Mesodermal cell (in vitro differentiated cells): ENCODE data around the gene FTO.

Experiments
- H3K27ac ChIP-seq: 2 replicates; pipeline ENCODE4 v1.7.0; 2013; ENCODE audit warnings: mild to moderate bottlenecking, low read depth, low read length, moderate library complexity; ENCODE audit not compliant: severe bottlenecking
- H3K36me3 ChIP-seq: 2 replicates; pipeline ENCODE4 v1.7.1; 2013; ENCODE audit warnings: mild to moderate bottlenecking, low read length, moderate library complexity; ENCODE audit not compliant: control insufficient read depth, insufficient read depth
- H3K4me1 ChIP-seq: one replicate; pipeline ENCODE4 v1.7.1; 2013; ENCODE audit warnings: mild to moderate bottlenecking, low read length; ENCODE audit not compliant: insufficient read depth, control insufficient read depth, poor library complexity, severe bottlenecking
- H3K4me3 ChIP-seq: 2 replicates; pipeline ENCODE4 v1.7.0; 2013; ENCODE audit warnings: low read length, control low read depth, mild to moderate bottlenecking; ENCODE audit not compliant: insufficient read depth, poor library complexity, severe bottlenecking; ENCODE audit errors: extremely low read depth
- H3K9me3 ChIP-seq: 2 replicates; pipeline ENCODE4 v1.7.1; 2013; ENCODE audit warnings: mild to moderate bottlenecking, low read length, moderate library complexity; ENCODE audit not compliant: control insufficient read depth
- WGBS, 2 experiments: methylation state at CpG; one replicate each; pipeline ENCODE4 v1.1.5; 2013; ENCODE audit warnings: missing lambda C conversion rate in 2 of 2; ENCODE audit not compliant: insufficient coverage in 2 of 2; 5-methylcytosine and 5-hydroxymethylcytosine counted together

The FTO gene

GRCh38 chr16:53960954-53961616 is 257.1 kb downstream of the FTO start:
- no peaks in the 10 kb centered on the region for H3K36me3 ChIP-seq
- WGBS, 2 experiments = 85 to 90% methylated on average over 5 of the region's 6 CpGs

GRCh38 chr16:53962041-53962440 is 258.1 kb downstream of the FTO start:
- WGBS, 2 experiments = 100% methylated on average over 1 of the region's 2 CpGs; no CpG with 5 or more reads in 1 of the 2 experiments
- H3K27ac ChIP-seq = no peak overlapping the region
- H3K4me3 ChIP-seq = no peak overlapping the region
- no peaks in the 10 kb centered on the region for H3K4me1 ChIP-seq
- H3K36me3 ChIP-seq = no peaks in the 10 kb centered on the region
- no peaks in the 10 kb centered on the region for H3K9me3 ChIP-seq

More at GRCh38 chr16:53960954-53961616, 257.1 kb downstream of the FTO start:
- no peak overlapping the region for H3K27ac ChIP-seq
- no peaks in the 10 kb centered on the region for H3K9me3 ChIP-seq
- H3K4me3 ChIP-seq = no peak overlapping the region
- no peaks in the 10 kb centered on the region for H3K4me1 ChIP-seq

- Histone ChIP-seq H3K27ac (no peak overlapping the region), H3K4me3 (no peak overlapping the region), H3K36me3 (no peaks in the 10 kb centered on the region), H3K9me3 (no peaks in the 10 kb centered on the region), H3K4me1 (peaks cover 5% of the 10 kb centered on the region)
These were observed 260.3 kb downstream of the FTO start for GRCh38 chr16:53964145-53964790.

- H3K36me3 ChIP-seq = no peaks in the 10 kb centered on the region
- no peak overlapping the region for H3K4me3 ChIP-seq
- peaks cover 5% of the 10 kb centered on the region for H3K4me1 ChIP-seq
- 73 to 100% methylated on average over 3 to 5 of the region's 14 CpGs for WGBS, 2 experiments
- H3K9me3 ChIP-seq = no peaks in the 10 kb centered on the region
- no peak overlapping the region for H3K27ac ChIP-seq
These were observed 263.0 kb downstream of the FTO start for GRCh38 chr16:53966821-53967571.

- Histone ChIP-seq H3K27ac (no peak overlapping the region), H3K36me3 (no peaks in the 10 kb centered on the region), H3K9me3 (no peaks in the 10 kb centered on the region), H3K4me1 (peaks cover 5% of the 10 kb centered on the region), H3K4me3 (no peak overlapping the region)
- WGBS, 2 experiments = 87 to 96% methylated on average over 4 to 6 of the region's 6 CpGs
These were observed 263.6 kb downstream of the FTO start for GRCh38 chr16:53967572-53967971.

GRCh38 chr16:53968454-53968853 is 264.5 kb downstream of the FTO start:
- peaks cover 5% of the 10 kb centered on the region for H3K4me1 ChIP-seq
- WGBS, 2 experiments = 80% methylated on average over 1 of the region's 2 CpGs; no CpG with 5 or more reads in 1 of the 2 experiments
- no peaks in the 10 kb centered on the region for H3K36me3 ChIP-seq
- no peaks in the 10 kb centered on the region for H3K9me3 ChIP-seq
- no peak overlapping the region for H3K4me3 ChIP-seq
- H3K27ac ChIP-seq = no peak overlapping the region

- no CpG with 5 or more reads among the region's 1 CpG for WGBS, 2 experiments
- H3K36me3 ChIP-seq = no peaks in the 10 kb centered on the region
These were observed 264.9 kb downstream of the FTO start for GRCh38 chr16:53968896-53969295.

GRCh38 chr16:53971616-53972015 is 267.7 kb downstream of the FTO start:
- H3K27ac ChIP-seq = no peak overlapping the region
- H3K4me3 ChIP-seq = no peak overlapping the region
- no peaks in the 10 kb centered on the region for H3K36me3 ChIP-seq
- no peaks in the 10 kb centered on the region for H3K9me3 ChIP-seq
- H3K4me1 ChIP-seq = peaks cover 5% of the 10 kb centered on the region
- 91 to 95% methylated on average over 4 of the region's 5 CpGs for WGBS, 2 experiments

More at GRCh38 chr16:53968896-53969295, 264.9 kb downstream of the FTO start:
- Histone ChIP-seq H3K9me3 (no peaks in the 10 kb centered on the region), H3K27ac (no peak overlapping the region), H3K4me3 (no peak overlapping the region), H3K4me1 (peaks cover 5% of the 10 kb centered on the region)

GRCh38 chr16:53973021-53973420 is 269.1 kb downstream of the FTO start:
- Histone ChIP-seq H3K4me3 (no peak overlapping the region), H3K27ac (no peak overlapping the region), H3K9me3 (no peaks in the 10 kb centered on the region), H3K4me1 (peaks cover 5% of the 10 kb centered on the region), H3K36me3 (no peaks in the 10 kb centered on the region)
- WGBS, 2 experiments = 88 to 92% methylated on average over 4 of the region's 4 CpGs

- no peaks in the 10 kb centered on the region for H3K4me1 ChIP-seq
- no peaks in the 10 kb centered on the region for H3K36me3 ChIP-seq
- WGBS, 2 experiments = 95 to 100% methylated on average over 1 to 3 of the region's 4 CpGs
These were observed 270.6 kb downstream of the FTO start for GRCh38 chr16:53974484-53975080.

More at GRCh38 chr16:53974484-53975080, 270.6 kb downstream of the FTO start:
- Histone ChIP-seq H3K4me3 (no peak overlapping the region), H3K27ac (no peak overlapping the region), H3K9me3 (no peaks in the 10 kb centered on the region)
